Measurements from ENCODE around the gene TNFRSF25. TPM values are rescaled to one million over a fixed set of nuclear protein-coding genes. Genes with fewer than 3 reads are reported as not detected.

TNFRSF25 gene
- total RNA-seq, 1 donor from 2014 or later, result 12.6 TPM

DNA sequence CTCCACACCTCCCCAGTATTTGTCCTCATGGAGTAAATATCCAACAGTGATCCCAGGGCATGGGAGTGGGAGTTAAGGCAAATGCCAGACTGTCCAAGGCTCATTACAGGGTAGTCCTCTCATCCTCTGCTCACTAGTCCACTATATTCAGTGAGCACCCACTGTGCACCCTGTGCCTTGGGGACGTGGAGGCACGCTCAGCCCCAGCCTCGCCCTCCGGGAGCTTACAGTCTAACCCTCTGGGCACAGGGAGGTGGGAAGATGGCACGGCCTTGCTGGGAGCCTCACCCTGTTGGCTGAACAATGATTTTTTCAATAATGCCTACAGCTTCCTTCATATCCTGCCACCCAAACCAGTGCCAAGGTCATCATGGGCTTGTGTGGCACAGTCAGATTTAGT is 49.1 kb downstream of the TNFRSF25 start:
- DNase-seq, result no peak
- Histone ChIP-seq H3K9me3 (replicated peaks) (no peaks in the 10 kb centered on the region), H3K27ac (replicated peaks) (no peak overlapping the region), H3K4me3 (no peak overlapping the region), H3K36me3 (no peaks in the 10 kb centered on the region), H3K4me1 (peaks cover 30% of the 10 kb centered on the region), H3K27me3 (ENCODE audit: low read depth) (peaks cover 100% of the 10 kb centered on the region)
- TF ChIP-seq, protein P1, sequence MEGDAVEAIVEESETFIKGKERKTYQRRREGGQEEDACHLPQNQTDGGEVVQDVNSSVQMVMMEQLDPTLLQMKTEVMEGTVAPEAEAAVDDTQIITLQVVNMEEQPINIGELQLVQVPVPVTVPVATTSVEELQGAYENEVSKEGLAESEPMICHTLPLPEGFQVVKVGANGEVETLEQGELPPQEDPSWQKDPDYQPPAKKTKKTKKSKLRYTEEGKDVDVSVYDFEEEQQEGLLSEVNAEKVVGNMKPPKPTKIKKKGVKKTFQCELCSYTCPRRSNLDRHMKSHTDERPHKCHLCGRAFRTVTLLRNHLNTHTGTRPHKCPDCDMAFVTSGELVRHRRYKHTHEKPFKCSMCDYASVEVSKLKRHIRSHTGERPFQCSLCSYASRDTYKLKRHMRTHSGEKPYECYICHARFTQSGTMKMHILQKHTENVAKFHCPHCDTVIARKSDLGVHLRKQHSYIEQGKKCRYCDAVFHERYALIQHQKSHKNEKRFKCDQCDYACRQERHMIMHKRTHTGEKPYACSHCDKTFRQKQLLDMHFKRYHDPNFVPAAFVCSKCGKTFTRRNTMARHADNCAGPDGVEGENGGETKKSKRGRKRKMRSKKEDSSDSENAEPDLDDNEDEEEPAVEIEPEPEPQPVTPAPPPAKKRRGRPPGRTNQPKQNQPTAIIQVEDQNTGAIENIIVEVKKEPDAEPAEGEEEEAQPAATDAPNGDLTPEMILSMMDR (IDR thresholded peaks at IDR 0.05; ENCODE audit: borderline replicate concordance), result no peak
- intact Hi-C loops (cut with micrococcal nuclease), result no loop called here

- Histone ChIP-seq H3K36me3 (no peaks in the 10 kb centered on the region), H3K27me3 (ENCODE audit: low read depth) (peaks cover 100% of the 10 kb centered on the region)
- DNase-seq, result no peak
Measured at GRCh38 chr1:6416295-6416656, 49.7 kb downstream of the TNFRSF25 start.

DNA sequence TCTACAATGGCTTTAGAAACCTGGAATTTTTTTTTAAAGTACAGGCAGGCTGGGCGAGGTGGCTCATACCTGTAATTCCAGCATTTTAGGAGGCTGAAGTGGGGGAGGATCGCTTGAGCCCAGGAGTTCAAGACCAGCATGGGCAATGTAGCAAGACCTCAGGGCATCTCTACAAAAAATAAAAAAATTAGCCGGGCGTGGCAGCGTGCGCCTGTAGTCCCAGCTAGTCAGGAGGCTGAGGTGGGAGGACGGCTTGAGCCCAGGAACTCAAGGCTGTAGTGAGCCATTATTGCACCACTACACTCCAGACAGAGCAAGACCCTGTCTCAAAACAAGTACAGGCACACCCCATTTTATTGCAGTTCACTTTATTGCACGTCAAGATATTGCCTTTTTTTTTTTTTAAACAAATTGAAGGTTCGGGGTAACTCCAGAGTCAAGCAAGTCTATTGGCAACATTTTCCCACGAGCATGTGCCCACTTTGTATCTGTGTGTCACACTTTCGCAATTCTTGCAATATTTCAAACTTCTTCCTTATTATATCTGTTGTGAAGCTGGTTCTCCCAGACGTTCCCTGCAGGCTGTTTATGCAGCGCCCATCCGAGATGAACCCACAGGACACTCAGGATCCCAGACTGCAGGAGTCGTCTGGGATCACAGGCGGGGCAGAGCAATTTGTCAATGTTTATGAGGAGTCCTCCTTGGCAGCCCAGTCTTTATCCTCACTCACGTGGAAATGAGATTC is 50.9 kb downstream of the TNFRSF25 start:
- peaks cover 21% of the 10 kb centered on the region for H3K4me1 ChIP-seq
- H3K27ac ChIP-seq (replicated peaks), result no peak overlapping the region
- intact Hi-C loops (cut with micrococcal nuclease), result no loop called here
- H3K4me3 ChIP-seq, result no peak overlapping the region
- peaks cover 100% of the 10 kb centered on the region for H3K27me3 ChIP-seq (ENCODE audit: low read depth)
- TF ChIP-seq, protein P1 (IDR thresholded peaks at IDR 0.05; ENCODE audit: borderline replicate concordance), result no peak
- no peaks in the 10 kb centered on the region for H3K36me3 ChIP-seq
- no peak for DNase-seq
- no peaks in the 10 kb centered on the region for H3K9me3 ChIP-seq (replicated peaks)

More at GRCh38 chr1:6416295-6416656, 49.7 kb downstream of the TNFRSF25 start:
- H3K9me3 ChIP-seq (replicated peaks), result no peaks in the 10 kb centered on the region
- H3K27ac ChIP-seq (replicated peaks), result no peak overlapping the region
- TF ChIP-seq, protein P1 (IDR thresholded peaks at IDR 0.05; ENCODE audit: borderline replicate concordance), result no peak
- H3K4me3 ChIP-seq, result no peak overlapping the region
- peaks cover 30% of the 10 kb centered on the region for H3K4me1 ChIP-seq
- intact Hi-C loops (cut with micrococcal nuclease), result no loop called here

DNA sequence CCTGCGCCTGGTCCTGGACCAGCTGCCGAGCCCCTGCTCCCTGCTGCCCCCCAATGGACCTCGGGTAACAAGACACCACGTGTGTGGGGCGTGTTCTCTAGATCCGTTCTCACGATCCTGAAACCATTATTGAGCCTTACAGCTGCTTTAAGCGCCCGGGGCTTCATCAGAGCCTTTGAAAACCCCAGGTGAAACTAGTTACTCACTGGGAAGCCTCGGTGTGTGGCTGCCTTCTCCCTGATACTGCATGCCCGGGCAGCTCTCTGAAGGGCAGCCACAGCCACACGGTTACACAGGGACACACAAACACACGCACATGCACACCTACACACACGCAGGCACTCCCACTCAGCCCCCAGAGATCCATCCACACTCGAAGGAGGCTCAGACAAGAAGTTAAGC is 51.5 kb downstream of the TNFRSF25 start:
- no peaks in the 10 kb centered on the region for H3K36me3 ChIP-seq
- TF ChIP-seq, protein P1 (IDR thresholded peaks at IDR 0.05; ENCODE audit: borderline replicate concordance), result peak; percentile 51
- no peak overlapping the region for H3K27ac ChIP-seq (replicated peaks)
- peaks cover 97% of the 10 kb centered on the region for H3K27me3 ChIP-seq (ENCODE audit: low read depth)
- H3K4me1 ChIP-seq, result peaks cover 15% of the 10 kb centered on the region
- no peak for DNase-seq
- no peak overlapping the region for H3K4me3 ChIP-seq
- H3K9me3 ChIP-seq (replicated peaks), result no peaks in the 10 kb centered on the region
- intact Hi-C loops (cut with micrococcal nuclease), result no loop called here

GRCh38 chr1:6412896-6413295 is 53.1 kb downstream of the TNFRSF25 start:
- H3K9me3 ChIP-seq (replicated peaks), result no peaks in the 10 kb centered on the region
- peaks cover 93% of the 10 kb centered on the region for H3K27me3 ChIP-seq (ENCODE audit: low read depth)
- H3K4me3 ChIP-seq, result no peak overlapping the region
- H3K36me3 ChIP-seq, result no peaks in the 10 kb centered on the region
- no peak overlapping the region for H3K27ac ChIP-seq (replicated peaks)
- no peak for DNase-seq
- TF ChIP-seq, protein P1 (IDR thresholded peaks at IDR 0.05; ENCODE audit: borderline replicate concordance), result no peak
- intact Hi-C loops (cut with micrococcal nuclease), result no loop called here
- peaks cover 4% of the 10 kb centered on the region for H3K4me1 ChIP-seq

Small RNAs within 50 kb of the gene (microRNA-seq; reads per million reads assigned to microRNA genes)
- not detected for gene MIR4252

Other genes starting within 250 kb of the TNFRSF25 start
- 70.3 TPM for gene ICMT, start 230.2 kb downstream of the TNFRSF25 start, total RNA-seq
- not detected for gene HES3, start 222.0 kb downstream of the TNFRSF25 start, total RNA-seq
- gene GPR153, start 205.1 kb downstream of the TNFRSF25 start, total RNA-seq, result 4.8 TPM
- 8.6 TPM for gene ACOT7, start 72.4 kb downstream of the TNFRSF25 start, total RNA-seq
- not detected for gene HES2, start 46.3 kb downstream of the TNFRSF25 start, total RNA-seq
- 0.41 TPM for gene ESPN, start 41.4 kb downstream of the TNFRSF25 start, total RNA-seq
- gene PLEKHG5, start 25.5 kb upstream of the TNFRSF25 start, total RNA-seq, result 16.2 TPM
- 13.4 TPM for gene NOL9, start 88.3 kb upstream of the TNFRSF25 start, total RNA-seq
- gene TAS1R1, start 89.1 kb upstream of the TNFRSF25 start, total RNA-seq, result not detected
- gene ZBTB48, start 113.8 kb upstream of the TNFRSF25 start, total RNA-seq, result 12.9 TPM
- 83.7 TPM for gene KLHL21, start 136.7 kb upstream of the TNFRSF25 start, total RNA-seq
- 6.8 TPM for gene PHF13, start 147.6 kb upstream of the TNFRSF25 start, total RNA-seq
- 14.9 TPM for gene THAP3, start 158.7 kb upstream of the TNFRSF25 start, total RNA-seq
- 73.6 TPM for gene DNAJC11, start 235.6 kb upstream of the TNFRSF25 start, total RNA-seq